Measurements from ENCODE around the gene KRTAP12-1. TPM values are rescaled to one million over a fixed set of nuclear protein-coding genes. Genes with fewer than 3 reads are reported as not detected.
"Not testable (repeated sequence)": the region's sequence is repeated elsewhere in the genome, so short reads cannot be mapped to it uniquely, and the experiment has no call there.

The KRTAP12-1 gene
- total RNA-seq, 1 experiment from 2014 or later: not detected

DNA sequence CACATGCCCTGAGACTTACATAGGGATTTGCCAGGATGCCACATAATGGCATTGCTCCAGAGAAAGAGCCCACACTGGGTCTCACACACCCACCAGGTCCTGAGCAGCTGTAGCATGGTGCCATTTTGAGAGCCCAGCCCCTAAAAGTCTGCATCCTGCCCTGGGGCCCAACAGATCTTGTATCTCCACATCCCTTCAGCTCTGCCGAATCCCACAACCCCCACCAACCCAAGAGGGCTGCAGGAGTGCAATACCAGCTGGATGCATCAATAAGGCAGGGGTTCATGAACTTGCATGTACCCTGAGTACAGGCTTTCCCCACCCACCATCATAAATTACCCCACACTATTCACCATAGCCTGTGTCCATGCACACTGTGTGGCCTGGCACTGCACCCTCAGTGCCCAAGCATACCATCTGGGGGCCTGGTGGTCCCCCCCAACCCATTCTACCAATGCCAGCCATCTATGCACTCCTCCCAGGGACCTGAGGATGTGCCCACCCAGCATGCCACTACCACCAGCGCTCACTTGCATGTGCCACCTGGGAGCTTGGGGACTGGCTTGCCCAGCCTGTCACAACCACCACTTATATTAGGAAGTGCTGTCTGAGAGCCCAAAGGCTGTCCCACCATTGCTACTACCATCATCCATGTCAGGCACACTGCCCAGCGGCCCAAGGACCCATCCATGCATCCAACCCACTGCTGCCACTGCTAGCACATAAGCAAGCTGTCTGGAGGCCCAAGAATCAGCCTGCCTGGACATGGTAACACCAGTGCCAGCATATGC is 11.1 kb downstream of the KRTAP12-1 start:
- DNase-seq (ENCODE audit: low read depth): no peak

DNA sequence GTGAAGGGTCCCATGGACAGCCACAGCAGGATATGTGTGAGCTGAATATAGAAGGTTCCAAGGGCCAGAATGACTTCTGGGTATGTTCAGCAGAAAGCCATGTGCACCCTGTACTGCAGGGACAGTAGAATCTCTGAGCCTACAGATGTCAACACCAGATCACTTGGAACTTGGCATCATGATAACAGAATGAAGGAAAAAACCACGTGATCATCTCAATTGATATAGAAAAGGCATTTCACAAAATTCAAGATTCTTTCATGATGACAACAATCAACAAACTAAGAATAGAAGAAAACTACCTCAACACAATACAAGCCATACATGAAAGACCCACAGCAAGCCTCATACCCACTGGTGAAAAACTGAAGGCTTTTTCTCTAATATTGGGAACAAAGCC is 14.4 kb downstream of the KRTAP12-1 start:
- no peak for DNase-seq (ENCODE audit: low read depth)

DNA sequence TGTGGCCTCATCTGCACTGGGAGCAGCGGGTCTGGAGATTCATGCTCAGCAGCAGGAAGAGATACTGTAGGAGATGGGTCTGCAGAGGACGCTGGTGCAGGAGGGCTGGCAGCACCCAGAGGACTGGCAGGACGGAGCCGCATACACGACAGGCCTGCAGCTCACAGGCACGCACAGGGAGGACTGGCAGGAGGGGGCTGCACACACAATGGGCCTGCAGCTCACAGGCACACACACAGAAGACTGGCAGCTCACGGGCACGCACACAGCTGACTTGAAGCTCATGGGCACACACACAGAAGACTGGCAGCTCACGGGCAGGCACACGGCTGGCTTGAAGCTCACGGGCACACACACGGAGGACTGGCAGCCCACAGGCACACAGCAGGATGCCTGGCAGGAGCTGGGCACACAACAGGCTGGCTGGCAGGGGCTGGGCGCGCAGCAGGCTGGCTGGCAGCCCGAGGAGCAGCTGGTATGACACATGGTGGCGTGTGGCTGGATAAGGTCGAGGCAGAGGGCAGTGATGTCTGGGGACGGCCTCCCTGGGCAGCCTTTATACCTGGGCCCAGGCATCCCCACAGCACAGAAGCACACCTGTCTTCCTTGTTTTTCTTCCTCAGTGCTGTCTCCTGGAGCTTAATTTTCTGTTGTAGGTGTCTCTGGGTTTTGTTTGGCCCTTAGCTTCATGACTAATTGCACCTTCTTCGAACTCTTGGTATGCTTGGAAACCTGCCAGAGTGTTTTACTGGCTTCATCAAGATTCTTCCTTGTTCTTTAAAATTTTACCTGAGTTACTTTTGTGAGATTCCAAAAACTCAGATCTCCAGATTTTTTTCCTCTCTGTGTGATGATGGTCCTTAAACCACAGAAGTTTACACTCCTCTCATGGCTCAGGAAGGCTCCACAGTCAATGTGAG is 15.3 kb downstream of the KRTAP12-1 start, which contains the start of gene KRTAP12-2:
KRTAP12-2 (minus strand) TSS at position 527 of the 920 bp plus-strand sequence; CDS start at position 486, 41 bp downstream.
- peak; percentile 48 for DNase-seq (ENCODE audit: low read depth)

DNA sequence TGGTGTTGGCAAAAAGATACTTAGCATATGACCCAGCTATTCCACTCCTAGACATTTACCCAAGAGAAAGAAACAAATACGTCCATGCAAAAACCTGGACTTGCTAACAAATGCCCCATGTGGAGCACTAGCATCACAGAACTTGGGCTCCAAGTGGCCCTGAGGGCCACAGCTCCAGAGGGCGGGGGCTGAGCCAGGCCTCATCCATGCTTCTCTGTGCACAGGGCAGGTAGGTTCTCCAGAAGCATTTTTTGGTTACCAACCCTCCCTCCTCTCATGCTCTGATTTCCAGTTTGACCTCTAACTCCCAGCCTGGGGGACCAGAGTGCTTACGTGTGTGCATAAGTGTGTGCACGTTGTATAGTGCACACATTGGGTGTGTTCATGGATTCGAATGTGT is 17.3 kb downstream of the KRTAP12-1 start:
- DNase-seq (ENCODE audit: low read depth): no peak

DNA sequence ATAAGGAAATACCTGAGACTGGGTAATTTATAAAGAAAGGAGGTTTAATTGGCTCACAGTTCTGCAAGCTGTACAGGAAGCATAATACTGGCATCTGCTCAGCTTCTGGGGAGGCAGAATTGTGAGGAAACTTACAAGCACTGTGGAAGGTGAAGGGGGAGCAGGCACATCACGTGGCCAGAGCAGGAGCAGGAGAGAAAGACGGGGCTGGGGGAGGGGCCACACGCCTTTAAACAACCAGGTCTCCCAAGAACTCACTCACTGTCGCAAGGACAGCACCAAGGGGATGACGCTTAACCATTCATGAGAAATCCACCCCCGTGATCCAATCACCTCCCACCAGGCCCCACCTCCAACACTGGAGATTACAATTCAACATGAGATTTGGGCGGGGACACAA is 20.4 kb downstream of the KRTAP12-1 start:
- not testable (repeated sequence) for DNase-seq (ENCODE audit: low read depth)

DNA sequence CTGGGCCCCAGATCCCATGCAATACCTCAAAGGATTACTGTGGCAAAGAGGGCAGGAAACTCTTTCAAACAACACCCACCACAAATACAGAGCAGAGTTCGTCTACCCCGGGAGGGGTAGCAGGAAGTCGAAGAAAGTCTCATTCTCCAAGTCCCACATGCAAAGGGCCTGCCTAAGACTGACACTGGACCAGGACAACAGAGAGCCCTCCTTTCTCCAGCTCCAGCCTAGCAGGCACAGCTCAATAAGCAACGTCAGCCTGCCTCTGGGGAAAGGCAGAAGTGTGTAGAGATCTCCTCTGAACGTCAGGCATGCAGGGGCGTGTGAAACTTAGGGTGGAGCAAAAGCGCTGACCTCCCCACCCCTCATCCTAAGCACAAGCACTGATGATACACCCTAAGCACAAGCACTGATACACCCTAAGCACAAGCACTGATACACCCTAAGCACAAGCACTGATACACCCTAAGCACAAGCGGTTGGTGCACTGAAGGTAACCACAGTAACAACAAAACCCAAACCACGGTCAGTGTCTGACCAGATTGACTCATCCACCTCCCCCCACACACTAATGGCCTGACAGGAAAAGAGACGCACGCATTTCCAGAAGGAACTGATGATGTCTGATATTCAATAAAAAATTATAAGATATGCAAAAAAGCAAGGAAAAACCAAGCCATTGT is 22.9 kb downstream of the KRTAP12-1 start:
- DNase-seq (ENCODE audit: low read depth): no peak

DNA sequence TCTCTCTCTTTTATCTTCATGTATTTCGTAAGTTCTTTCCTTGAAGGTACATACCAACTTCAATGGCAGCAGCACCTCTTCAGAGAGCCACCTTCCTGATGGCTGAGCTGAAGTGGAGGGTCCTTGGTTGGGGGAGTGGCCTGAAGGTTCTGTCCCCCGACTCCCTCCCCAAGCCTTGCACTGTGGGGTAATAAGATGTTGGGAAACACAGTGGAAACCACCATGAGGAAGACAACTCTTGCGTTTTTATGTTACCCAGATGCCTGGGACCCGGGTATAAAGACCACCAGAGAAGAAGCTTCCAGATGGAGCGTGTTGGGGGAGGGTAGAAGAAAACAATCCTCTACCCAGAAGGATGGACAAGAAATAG is 23.4 kb downstream of the KRTAP12-1 start:
- no peak for DNase-seq (ENCODE audit: low read depth)

DNA sequence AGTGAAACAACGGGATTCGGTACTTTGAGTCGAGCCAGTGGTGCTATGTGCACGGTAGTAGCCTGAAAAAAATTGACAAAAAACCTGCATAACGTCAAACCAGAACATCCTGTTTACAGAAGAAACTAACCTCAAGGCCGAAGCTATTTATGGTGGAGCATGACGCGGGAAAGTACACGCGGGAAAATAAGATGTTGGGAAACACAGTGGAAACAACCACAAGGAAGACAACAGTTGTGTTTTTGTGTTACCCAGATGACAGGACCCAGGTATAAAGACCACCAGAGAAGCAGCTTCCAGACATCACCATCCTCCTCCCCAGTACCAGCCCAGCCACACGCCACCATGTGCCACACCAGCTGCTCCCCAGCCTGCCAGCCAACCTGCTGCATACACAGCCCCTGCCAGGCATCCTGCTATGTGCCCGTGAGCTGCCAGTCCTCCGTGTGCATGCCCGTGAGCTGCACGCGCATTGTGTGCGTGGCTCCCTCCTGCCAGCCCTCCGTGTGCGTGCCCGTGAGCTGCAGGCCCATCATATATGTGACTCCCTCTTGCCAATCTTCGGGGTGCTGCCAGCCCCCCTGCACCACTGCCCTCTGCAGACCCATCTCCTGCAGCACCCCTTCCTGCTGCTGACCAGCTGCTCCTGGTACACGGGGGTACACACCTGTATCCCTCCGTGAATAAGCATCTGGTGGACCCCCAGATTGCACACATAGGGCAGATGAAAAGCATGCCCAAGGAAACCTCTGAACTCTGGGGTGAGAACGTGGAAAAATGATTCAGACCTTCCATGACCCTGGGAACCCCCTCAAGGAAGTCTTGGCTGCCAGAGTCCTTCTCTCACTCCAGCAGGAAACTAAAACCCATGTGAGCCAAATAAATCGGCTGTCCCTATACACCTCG is 24.1 kb downstream of the KRTAP12-1 start, which contains the start of gene KRTAP12-3:
KRTAP12-3 (plus strand) TSS at position 298 of the 906 bp plus-strand sequence; CDS start at position 346, 48 bp downstream.
- DNase-seq (ENCODE audit: low read depth): no peak

DNA sequence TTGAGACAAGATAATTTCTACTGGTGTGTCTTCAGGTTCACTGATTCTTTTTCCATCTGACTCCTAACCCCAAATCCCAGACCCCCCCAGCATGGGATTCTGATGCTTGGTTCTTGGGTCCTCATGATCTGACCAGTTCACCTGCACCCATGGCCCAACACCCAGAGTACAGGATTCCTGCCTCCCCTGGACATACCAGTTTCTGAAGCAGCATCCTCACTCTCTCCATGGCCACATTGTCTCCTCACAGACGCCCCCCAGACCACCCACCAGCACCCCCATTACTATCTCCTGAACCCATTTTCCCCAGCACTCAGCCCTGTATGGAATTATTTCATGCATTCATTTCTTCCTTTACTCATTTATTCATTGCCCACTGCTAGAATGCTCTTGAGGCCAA is 25.1 kb downstream of the KRTAP12-1 start:
- DNase-seq (ENCODE audit: low read depth): no peak

DNA sequence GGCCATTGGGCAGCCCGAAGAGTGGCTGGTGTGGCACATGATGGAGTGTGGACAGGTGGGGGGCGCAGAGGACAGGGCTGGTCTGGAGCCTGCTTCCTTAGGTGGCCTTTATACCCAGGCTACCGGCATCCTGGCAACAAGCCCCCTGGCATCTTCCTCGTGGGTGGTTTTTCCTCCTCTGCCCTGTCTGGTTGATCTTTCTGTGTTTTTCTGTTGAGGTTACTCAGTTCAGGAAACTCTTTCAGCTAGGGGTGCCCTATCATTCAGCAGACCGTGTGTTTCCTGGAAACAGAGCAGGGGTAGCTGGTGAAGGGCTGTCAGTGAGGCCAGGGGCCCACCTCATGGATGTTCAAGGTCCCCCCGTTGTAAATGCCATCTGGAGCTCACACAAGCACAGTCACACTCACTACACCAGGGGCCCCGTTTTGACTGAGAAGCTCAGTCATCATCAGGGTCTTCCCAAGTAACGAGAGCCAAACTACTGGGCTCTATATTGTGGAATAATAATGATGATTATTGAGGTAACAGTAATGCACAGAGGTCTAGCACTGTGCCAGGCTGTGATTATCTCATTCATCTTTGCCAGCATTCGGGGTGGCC is 27.3 kb downstream of the KRTAP12-1 start, which contains the start of gene KRTAP12-4:
KRTAP12-4 (minus strand) TSS at position 84 of the 600 bp plus-strand sequence; CDS start at position 39, 45 bp downstream.
- DNase-seq (ENCODE audit: low read depth): no peak

DNA sequence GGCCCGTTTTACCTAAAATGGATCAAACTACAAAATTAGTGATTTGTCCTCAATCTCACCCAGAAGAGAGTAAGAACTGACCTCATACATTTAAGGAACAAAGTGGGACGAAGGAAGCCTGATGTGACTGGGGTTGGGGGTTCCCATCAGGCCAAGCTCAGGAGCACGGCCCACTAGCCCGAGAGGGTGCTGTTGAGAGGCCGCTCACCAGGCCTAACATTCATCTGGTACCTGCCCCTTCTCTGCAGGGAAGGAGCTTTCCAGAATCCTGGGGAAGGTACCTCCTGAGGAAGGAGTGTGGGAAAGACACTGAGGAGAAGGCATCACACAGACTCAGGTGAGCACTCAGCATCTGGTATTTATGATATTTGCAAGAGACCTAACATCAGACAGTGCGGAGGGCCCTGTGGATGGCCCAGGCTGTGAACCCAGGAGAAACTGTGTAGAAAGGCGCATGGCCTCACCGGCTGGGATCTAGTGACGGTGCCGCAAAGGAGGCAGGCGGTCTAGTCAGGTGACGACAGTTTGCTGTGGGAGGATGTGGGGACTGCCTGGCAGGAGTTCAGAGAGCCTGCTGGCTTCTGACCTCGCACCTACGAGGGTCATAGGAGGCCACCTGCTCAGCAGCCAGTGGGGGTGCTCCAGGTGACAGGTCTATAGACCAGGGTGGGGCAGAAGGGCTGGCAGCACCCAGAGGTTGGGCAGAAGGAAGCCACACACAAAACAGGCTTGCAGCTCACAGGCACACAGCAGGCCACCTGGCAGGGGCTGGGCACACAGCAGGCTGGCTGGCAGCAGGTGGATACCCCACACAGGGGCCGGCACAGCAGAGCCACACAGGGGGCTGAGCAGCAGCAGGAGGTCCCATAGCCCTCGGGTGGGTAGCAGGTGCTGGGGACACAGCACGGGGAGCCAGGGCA is 28.0 kb downstream of the KRTAP12-1 start:
- DNase-seq (ENCODE audit: low read depth): no peak

DNA sequence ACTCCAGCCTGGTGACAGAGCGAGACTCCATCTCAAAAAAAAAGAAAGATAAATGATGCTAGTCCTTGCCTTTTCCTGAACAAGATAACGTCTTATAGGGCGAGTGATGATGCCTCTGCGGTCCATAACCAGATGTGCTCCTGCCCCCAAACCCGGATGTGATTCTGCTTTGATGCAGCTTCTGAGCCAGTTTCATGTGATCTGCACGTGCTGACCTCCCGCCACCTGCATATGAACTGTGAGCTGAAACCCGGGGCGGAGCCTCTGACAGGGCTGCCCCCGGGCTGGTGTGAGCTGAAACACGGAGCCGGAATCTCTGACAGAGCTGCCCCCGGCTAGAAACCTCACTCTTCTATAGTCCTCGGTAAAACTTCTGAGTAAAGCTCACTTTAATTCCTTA is 28.8 kb downstream of the KRTAP12-1 start:
- no peak for DNase-seq (ENCODE audit: low read depth)

DNA sequence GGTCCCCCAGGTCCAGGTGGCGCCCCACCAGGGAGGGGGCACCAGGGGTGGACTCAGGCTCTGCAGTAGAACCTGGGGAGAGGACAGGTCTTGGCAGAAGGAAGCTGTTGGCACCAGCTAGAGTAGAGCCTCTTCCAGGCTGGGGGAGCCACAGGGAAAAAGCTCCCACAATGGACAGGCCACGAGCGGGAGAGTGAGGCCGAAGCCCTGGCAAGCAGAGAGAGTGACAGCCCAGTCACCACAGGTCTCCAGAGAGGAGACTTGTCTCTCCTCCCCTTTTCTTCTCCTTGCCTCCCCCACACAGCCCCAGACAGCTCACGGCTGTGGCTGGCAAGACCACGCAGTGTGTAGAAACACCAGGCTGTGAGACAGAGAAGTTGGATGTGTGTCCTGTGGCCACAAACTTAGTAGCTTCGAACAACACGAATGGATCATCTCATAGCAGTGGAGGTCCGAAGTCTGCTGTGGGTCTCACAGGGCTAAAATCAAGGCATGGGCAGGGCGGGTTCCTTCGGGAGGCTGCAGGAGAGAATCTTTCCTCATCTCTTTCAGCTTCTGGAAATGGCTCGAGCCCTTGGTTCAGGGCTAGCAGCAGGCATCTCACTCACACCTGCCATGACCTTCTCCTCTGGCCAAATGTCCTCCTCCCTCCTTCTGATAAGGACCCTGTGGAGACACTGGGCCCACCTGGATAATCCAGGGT is 30.8 kb downstream of the KRTAP12-1 start:
- no peak for DNase-seq (ENCODE audit: low read depth)

DNA sequence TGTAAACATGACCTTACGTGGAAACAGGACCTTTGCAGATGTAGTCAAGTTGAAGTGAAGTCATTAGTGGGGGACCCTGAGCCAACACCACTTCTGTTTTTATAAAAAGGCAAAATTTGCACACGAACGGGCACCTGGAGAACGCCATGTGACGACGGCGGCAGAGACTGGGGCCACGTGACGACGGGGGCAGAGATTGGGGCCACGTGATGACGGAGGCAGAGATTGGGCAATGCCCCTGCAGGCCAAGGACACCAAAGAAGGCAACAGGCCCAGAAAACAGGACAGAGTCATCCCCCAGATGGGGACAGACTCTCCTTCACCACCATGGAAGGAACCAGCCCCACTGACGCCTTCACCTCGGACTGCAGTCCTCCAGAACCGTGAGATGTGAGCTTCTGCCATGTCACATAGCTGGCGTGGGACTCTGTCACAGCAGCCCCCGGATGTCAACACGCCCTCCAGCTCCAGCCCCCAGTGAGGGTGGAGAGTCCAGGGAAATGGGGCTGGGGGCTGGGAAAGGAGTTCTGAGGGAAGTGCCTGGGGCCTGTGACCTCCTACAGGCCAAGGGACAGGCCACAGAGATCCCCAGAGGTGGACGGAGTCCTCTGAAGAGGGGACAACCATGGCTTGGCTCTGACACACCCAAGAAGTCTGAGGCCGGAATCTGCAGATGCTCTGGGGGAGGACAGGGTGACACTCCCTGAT is 31.5 kb downstream of the KRTAP12-1 start:
- no peak for DNase-seq (ENCODE audit: low read depth)

DNA sequence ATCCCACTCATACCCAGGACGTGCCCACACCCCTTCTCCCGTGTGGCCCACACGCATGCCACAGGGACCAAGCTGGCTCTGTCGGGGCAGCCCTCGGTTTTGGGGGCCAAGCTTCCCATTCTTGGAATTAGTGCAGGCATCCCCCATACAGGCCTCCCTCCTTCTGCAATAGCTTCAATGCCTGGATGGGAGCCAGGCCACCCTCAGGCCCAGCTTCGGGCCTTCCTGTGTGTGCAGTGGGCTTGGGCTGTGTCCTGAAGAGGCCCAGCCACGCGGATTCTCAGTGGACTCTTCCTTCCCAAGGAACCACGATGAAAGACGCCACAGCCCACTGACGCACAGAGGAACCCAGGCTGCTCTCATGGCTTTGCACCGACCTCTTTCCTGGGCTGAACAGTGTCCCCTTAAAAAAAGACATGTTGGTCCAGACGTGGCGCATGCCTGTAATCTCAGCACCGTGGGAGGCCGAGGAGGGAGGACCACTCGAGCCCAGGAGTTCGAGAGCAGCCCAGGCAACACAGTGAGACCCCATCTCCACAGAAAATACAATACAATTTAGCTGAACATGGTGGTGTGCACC is 32.4 kb downstream of the KRTAP12-1 start:
- no peak for DNase-seq (ENCODE audit: low read depth)

DNA sequence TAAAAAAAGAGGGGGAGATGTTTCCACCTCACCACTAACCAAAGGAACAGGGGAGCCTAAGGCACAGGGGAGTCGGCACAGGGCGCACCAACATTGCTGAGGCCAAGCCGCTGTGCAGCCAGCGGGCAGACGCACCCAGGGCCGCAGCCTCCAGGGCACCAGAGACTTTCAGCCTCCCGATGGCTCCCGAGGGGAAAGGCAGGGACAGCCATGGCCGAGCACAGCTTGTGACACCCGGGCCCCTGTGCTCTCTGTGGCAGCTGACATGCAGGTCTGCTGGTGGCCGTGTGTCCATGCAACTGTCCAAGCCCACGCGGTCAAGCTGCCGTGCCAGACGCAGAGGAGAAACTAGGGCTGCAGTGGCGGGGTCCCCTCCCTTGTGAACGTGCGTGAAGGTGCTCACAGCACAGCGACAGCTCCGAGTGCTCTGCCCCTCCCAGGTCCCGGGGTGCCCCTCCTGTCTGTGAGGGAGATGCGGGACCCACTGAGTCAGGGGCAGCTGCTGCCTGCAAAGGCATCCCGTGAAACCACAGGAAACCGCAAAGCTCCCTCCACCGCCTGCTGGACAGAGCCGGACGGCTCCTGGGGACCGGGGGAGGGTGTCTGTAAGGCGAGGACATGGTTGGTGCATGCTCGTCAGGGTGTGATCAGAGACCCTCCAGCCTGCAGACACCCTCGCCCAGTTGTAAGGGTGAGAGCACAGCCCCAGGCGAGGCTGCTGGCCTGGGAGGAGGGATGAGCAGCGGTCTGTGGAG is 33.2 kb downstream of the KRTAP12-1 start:
- DNase-seq (ENCODE audit: low read depth): no peak

DNA sequence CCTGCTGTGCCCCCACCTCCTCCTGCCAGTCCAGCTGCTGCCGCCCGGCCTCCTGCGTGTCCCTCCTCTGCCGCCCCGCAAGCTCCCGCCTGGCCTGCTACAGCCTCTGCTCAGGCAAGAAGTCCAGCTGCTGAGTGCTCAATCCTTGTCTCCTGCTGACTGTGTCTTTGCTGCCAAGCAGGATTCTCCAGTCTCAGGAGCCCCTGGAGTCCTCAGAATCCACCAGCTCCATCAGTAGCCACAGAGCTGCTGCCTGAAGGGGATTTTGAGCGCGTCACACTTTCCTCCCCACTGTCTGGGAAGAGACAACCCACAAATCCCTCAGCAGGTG is 34.8 kb downstream of the KRTAP12-1 start:
- DNase-seq (ENCODE audit: low read depth): no peak
